Measurements from ENCODE around the gene AP3M1. TPM values are rescaled to one million over a fixed set of nuclear protein-coding genes. Genes with fewer than 3 reads are reported as not detected.

Gene AP3M1
- total and polyA plus RNA-seq, 12 donors: 6.6 to 33.2 (median 27.4) TPM

DNA sequence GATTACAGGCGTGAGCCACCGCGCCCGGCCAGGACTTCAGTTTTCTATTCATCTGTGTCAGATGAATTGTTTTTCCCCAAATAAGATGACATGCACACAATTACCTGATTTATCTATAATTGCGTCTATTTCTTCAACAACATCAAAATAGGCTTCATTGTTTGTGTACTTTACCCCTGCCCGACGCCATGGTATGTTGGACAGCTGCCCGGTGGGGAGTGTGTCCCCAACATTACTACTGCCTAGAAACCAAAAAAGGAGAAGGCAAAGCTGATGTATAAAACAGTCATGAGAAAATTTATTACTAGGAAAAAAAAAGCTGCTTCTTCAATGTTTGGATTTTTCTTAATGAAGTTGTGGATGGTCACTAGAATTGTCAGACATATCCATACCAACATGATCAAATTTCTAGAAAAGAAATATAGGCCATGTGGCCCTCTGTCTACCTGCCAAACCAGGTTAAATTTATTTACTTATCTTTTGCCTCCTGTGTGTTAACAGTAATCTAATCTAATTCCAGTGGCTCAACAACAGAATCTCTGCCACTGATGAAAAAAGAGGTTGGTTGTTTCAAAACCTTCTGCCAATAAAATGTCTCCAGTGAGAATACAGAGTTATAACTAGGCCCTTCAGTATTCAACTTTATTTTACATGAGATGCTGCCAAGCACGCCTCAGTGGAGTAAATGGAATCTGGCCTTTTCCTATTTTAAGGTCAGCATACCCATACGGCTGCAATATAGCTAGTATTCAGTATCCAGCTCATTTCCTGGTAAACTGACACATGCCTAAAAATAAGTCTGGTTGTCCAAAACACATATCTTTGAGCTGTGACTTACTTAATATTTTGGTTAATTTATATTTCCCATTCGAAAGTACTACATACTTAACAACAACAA lies 16.5 kb downstream of the AP3M1 start:
- H3K27me3 ChIP-seq: no peaks in the 10 kb centered on the region
- no peak overlapping the region for H3K4me3 ChIP-seq
- 85 to 86% methylated on average over 11 of the region's 11 CpGs for WGBS, 2 donors
- TF ChIP-seq, protein P1, sequence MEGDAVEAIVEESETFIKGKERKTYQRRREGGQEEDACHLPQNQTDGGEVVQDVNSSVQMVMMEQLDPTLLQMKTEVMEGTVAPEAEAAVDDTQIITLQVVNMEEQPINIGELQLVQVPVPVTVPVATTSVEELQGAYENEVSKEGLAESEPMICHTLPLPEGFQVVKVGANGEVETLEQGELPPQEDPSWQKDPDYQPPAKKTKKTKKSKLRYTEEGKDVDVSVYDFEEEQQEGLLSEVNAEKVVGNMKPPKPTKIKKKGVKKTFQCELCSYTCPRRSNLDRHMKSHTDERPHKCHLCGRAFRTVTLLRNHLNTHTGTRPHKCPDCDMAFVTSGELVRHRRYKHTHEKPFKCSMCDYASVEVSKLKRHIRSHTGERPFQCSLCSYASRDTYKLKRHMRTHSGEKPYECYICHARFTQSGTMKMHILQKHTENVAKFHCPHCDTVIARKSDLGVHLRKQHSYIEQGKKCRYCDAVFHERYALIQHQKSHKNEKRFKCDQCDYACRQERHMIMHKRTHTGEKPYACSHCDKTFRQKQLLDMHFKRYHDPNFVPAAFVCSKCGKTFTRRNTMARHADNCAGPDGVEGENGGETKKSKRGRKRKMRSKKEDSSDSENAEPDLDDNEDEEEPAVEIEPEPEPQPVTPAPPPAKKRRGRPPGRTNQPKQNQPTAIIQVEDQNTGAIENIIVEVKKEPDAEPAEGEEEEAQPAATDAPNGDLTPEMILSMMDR (IDR thresholded peaks at IDR 0.05): no peak
- peaks cover 0 to 6% (median 0%) of the 10 kb centered on the region in 9 donors for H3K4me1 ChIP-seq
- no peaks in the 10 kb centered on the region for H3K9me3 ChIP-seq
- ATAC-seq (no peak), DNase-seq (no peak)
- peaks cover 4 to 100% (median 75%) of the 10 kb centered on the region in 9 donors for H3K36me3 ChIP-seq
- no peak overlapping the region for H3K27ac ChIP-seq
- intact Hi-C loops (cut with DNase I): no loop called here

DNA sequence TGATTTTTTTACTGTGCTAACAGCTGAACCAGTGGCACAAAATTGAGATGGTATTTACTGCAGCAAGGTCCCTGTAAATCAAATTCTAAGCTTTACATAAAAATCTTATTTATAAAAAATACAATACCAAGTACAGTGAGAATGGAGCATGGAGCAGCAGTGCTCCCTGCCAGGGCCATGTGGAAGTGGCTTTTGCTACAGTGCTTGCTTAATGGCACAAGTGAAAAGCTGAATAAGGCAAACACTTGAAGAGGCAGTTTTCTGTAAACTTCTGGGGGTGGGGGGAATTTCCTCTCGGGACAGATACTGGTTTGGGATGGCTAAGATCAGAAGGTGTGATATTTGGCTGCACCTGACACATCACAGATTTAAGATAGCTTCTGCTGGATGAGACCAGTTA lies 27.5 kb downstream of the AP3M1 start:
- H3K27me3 ChIP-seq: no peaks in the 10 kb centered on the region
- TF ChIP-seq, protein P1 (IDR thresholded peaks at IDR 0.05): no peak
- intact Hi-C loops (cut with DNase I): no loop called here
- no peaks in the 10 kb centered on the region for H3K9me3 ChIP-seq
- H3K36me3 ChIP-seq: peaks cover 0 to 100% (median 86%) of the 10 kb centered on the region in 9 donors
- H3K4me3 ChIP-seq: no peak overlapping the region
- no peak for DNase-seq
- WGBS, 2 donors: 22 to 26% methylated on average over 1 of the region's 1 CpG
- no peak overlapping the region for H3K27ac ChIP-seq
- peaks cover 0 to 28% (median 10%) of the 10 kb centered on the region in 9 donors for H3K4me1 ChIP-seq
- no peak for ATAC-seq

DNA sequence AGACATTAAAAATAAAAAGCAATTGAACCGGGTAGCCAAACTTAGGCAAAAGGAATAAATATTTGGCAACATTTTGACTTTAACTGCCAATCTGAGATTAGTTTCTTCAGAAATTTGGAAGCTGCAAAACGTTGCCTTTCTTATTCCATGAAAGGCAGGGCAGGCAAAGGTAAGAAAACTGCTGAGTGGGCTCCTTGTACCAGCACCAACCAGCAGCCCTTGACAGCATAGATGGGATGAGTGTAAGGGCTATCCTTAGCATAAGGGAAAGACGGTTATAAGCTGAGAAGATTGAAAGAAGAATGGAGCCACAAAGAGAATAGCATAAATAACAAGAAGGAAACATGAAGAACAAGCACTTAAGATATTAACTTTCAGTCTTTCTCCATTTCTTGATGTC lies 28.6 kb downstream of the AP3M1 start:
- H3K27me3 ChIP-seq: no peaks in the 10 kb centered on the region
- H3K9me3 ChIP-seq: no peaks in the 10 kb centered on the region
- peaks cover 0 to 100% (median 86%) of the 10 kb centered on the region in 9 donors for H3K36me3 ChIP-seq
- no peak for ATAC-seq
- WGBS, 2 donors: 68 to 69% methylated on average over 3 of the region's 3 CpGs
- intact Hi-C loops (cut with DNase I): no loop called here
- DNase-seq: no peak
- peaks cover 0 to 28% (median 12%) of the 10 kb centered on the region in 9 donors for H3K4me1 ChIP-seq
- TF ChIP-seq, protein P1 (IDR thresholded peaks at IDR 0.05): no peak
- no peak overlapping the region for H3K4me3 ChIP-seq
- H3K27ac ChIP-seq: no peak overlapping the region

DNA sequence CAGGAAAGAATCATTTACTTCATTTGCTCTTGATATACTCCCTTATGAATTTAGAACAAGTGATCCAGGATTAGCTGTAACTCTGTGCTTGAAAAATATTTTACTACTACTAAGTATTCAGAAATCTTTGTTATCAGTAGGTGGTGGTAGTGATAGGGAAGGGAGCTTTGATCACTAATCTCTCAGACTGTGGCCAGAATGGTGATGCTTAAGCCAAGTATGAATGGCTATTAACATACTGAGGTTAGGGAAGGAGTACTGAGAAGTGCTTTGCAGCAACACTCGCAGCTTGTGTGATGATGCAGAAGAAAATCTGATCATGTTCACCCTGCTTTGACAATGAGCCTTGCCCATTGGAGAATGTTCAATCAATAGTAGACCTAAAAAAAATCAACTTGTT lies 29.3 kb downstream of the AP3M1 start:
- intact Hi-C loops (cut with DNase I): no loop called here
- WGBS, 2 donors: 79 to 90% methylated on average over 1 of the region's 1 CpG
- no peak for DNase-seq
- ATAC-seq: no peak
- H3K4me1 ChIP-seq: peaks cover 0 to 28% (median 12%) of the 10 kb centered on the region in 9 donors
- TF ChIP-seq, protein P1 (IDR thresholded peaks at IDR 0.05): no peak
- H3K4me3 ChIP-seq: no peak overlapping the region
- H3K36me3 ChIP-seq: peaks cover 0 to 100% (median 86%) of the 10 kb centered on the region in 9 donors
- no peaks in the 10 kb centered on the region for H3K9me3 ChIP-seq
- peak overlapping the region in 1 of 10 donors; percentile 12 for H3K27ac ChIP-seq
- no peaks in the 10 kb centered on the region for H3K27me3 ChIP-seq
